OCI-LY3 (cell line): Measurements from ENCODE around the gene SFT2D1.

Source experiments
- EZH2phosphoT487 ChIP-seq: fragments of 200-600 bp; shearing (Covaris generic); IDR thresholded peaks from 2 replicates; pipeline ENCODE4 v1.6.1; 2018; ENCODE audit warnings: antibody characterized with exemption, mixed run types, low read depth
- TF ChIP-seq, protein P1 (sequence below): fragments of 200-600, 300-600 bp; sonication (generic); IDR thresholded peaks from 2 replicates; pipeline ENCODE4 v1.5.1; 2014; ENCODE audit warnings: antibody characterized with exemption, low read length, low read depth

GRCh38 chr6:166375013-166375412 is 32.7 kb upstream of the SFT2D1 start:
- TF ChIP-seq, protein P1, sequence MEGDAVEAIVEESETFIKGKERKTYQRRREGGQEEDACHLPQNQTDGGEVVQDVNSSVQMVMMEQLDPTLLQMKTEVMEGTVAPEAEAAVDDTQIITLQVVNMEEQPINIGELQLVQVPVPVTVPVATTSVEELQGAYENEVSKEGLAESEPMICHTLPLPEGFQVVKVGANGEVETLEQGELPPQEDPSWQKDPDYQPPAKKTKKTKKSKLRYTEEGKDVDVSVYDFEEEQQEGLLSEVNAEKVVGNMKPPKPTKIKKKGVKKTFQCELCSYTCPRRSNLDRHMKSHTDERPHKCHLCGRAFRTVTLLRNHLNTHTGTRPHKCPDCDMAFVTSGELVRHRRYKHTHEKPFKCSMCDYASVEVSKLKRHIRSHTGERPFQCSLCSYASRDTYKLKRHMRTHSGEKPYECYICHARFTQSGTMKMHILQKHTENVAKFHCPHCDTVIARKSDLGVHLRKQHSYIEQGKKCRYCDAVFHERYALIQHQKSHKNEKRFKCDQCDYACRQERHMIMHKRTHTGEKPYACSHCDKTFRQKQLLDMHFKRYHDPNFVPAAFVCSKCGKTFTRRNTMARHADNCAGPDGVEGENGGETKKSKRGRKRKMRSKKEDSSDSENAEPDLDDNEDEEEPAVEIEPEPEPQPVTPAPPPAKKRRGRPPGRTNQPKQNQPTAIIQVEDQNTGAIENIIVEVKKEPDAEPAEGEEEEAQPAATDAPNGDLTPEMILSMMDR: no peak
- no peak for TF ChIP-seq EZH2phosphoT487
